Neural progenitor cell (in vitro differentiated cells): ENCODE results near the gene PPIL6.

Source experiments
- EZH2 ChIP-seq: fragments of 200-600 bp; sonication (generic); IDR thresholded peaks from 2 replicates; pipeline ENCODE4 v1.6.1; 2017; ENCODE audit warnings: antibody characterized with exemption, mild to moderate bottlenecking, moderate library complexity
- TF ChIP-seq, protein P1 (sequence below): fragments of 200-600 bp; sonication (generic); IDR thresholded peaks from 2 replicates; pipeline ENCODE4 v1.5.1; 2017; ENCODE audit warnings: antibody characterized with exemption, mild to moderate bottlenecking

DNA sequence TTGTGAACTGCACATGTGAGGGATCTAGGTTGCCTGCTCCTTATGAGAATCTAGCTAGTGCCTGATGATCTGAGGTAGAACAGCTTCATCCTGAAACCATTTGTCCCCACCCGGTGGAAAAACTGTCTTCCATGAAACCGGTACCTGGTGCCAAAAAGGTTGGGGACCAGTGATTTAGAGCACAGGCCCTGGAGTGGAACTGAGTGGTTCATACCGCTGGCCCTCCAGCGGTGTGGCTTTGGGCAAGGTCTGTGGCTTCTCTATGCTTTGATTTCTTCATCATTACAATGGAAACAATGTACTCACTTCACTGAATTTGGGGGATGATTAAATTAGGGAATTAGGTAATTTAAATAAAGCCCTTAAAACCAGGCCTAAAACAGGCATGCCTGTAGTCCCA, 94.4 kb downstream of the PPIL6 start:
- TF ChIP-seq, protein P1, sequence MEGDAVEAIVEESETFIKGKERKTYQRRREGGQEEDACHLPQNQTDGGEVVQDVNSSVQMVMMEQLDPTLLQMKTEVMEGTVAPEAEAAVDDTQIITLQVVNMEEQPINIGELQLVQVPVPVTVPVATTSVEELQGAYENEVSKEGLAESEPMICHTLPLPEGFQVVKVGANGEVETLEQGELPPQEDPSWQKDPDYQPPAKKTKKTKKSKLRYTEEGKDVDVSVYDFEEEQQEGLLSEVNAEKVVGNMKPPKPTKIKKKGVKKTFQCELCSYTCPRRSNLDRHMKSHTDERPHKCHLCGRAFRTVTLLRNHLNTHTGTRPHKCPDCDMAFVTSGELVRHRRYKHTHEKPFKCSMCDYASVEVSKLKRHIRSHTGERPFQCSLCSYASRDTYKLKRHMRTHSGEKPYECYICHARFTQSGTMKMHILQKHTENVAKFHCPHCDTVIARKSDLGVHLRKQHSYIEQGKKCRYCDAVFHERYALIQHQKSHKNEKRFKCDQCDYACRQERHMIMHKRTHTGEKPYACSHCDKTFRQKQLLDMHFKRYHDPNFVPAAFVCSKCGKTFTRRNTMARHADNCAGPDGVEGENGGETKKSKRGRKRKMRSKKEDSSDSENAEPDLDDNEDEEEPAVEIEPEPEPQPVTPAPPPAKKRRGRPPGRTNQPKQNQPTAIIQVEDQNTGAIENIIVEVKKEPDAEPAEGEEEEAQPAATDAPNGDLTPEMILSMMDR: no peak
- no peak for TF ChIP-seq EZH2
